GM23248 (cell line): ENCODE data around the gene TNFAIP1.

Source experiments
- EZH2 ChIP-seq: fragments of 200-600 bp; sonication (generic); IDR thresholded peaks from 2 replicates; pipeline ENCODE4 v1.6.1; 2018; ENCODE audit warnings: antibody characterized with exemption, mild to moderate bottlenecking; ENCODE audit not compliant: insufficient read depth, poor library complexity, severe bottlenecking
- EZH2phosphoT487 ChIP-seq: fragments of 200-600 bp; sonication (generic); IDR thresholded peaks from 2 replicates; pipeline ENCODE4 v1.6.1; 2018; ENCODE audit warnings: antibody characterized with exemption, moderate library complexity, mild to moderate bottlenecking, low read depth; ENCODE audit not compliant: insufficient read depth

DNA sequence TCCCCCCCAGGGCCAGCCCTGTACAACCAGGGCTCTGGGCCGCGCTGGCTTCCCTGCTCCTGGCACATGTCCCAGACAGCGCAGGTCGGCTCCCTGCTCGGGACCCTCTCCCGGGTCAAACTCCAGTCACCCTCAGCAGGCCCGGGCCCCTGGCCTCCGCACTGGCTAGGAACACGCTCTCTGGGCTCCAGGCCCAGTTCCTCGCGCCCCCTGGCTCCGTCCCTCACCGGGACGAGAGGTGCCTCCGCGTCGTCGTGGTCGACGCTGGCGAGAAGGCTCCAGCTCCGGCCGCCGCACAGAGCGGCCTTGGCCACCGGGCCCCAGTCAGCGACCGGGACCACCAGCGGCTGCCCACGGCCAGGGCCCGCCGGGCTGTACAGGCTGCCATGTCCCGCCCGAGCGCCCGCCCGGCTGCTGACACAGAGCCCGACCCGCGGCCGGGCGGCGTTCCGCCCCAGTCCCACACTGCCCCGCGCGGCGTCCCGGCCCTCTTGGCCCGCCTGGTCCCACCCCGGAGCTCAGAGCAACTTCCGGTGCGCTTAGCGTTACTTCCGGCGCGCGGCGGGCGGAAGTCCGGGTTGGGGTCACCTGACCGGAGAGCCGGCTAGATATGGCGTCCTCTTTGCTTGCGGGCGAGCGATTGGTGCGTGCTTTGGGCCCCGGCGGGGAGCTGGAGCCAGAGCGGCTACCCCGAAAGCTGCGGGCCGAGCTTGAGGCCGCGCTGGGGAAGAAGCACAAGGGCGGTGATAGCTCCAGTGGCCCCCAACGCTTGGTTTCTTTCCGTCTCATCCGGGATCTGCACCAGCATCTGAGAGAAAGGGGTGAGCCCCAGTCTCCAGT is 21.7 kb downstream of the TNFAIP1 start, which contains the start of gene POLDIP2:
- TF ChIP-seq EZH2 (no peak), EZH2phosphoT487 (no peak)
